Stimulated activated naive B cell treated with anti-CD40 and anti-IgM and Interleukin-4, amounts not matched to agents 10 μg/mL and 1 μg/mL and 100 μg/mL, for 72 hours (primary cell): ENCODE data around the gene OR9Q1.

Source experiments
- ATAC-seq, 2 donors: fragments of 150-1000 bp; cut with Tn5 transposase; replicated peaks; 2 replicates each; pipeline ENCODE4 v1.10.0; 2021; ENCODE audit warnings: moderate library complexity in 1 of 2
- DNase-seq: peaks from one replicate; pipeline ENCODE4 v3.0.0; 2021
- H3K27ac Mint-ChIP-seq: one replicate; pipeline ENCODE4 v1.8.0; 2022; ENCODE audit warnings: mild to moderate bottlenecking, mixed read lengths
- H3K27me3 Mint-ChIP-seq, 2 donors: one replicate each; pipeline ENCODE4 v1.8.0; 2022; ENCODE audit warnings: mixed read lengths in 2 of 2
- H3K36me3 Mint-ChIP-seq, 2 donors: one replicate each; pipeline ENCODE4 v1.8.0; 2022; ENCODE audit warnings: mixed read lengths in 2 of 2, mild to moderate bottlenecking in 1 of 2
- H3K4me1 Mint-ChIP-seq, 2 donors: one replicate each; pipeline ENCODE4 v1.8.0; 2022; ENCODE audit warnings: mixed read lengths in 2 of 2, mild to moderate bottlenecking in 1 of 2
- H3K4me3 Mint-ChIP-seq, 2 donors: one replicate each; pipeline ENCODE4 v1.8.0; 2022; ENCODE audit warnings: mild to moderate bottlenecking in 2 of 2, mixed read lengths in 2 of 2, moderate library complexity in 1 of 2
- H3K9me3 Mint-ChIP-seq, 2 donors: one replicate each; pipeline ENCODE4 v1.8.0; 2022; ENCODE audit warnings: mixed read lengths in 2 of 2, mild to moderate bottlenecking in 1 of 2

The OR9Q1 gene

DNA sequence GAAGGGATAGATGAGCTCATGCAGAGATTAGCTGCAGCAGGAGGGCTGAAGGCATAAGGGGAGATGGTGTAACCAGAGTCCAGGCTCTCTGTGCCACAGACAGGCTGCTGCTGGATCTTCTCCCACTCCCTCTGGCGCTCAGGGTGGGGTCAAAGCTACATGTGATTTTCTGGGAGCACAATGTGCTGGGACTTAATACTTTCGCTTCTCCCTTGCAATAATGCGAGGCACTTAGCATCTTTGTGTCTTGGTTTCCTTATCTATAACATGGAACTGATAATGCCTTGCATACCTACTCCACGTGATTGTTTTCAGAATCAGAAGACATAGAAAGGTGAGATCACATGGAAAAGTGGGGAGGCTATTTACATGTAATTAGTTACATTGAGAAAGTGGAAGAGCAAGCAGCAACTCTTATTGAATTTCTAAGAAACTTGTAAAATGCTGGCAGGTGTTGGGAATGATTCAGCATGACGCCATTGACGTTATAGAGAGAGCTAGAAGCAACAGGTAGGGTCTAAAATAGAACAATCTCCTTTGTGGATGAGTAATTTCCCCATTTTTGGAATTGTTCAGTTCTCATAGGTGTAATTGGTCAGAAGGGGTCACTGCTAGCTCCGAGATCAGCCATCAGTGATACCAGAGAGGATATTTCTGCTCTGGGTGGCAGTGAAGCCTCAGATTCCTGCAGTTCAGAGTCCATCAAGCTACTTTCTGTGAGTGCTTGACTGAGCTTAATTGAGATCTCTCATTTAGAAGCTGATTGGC lies 109.8 kb downstream of the OR9Q1 start:
- ATAC-seq = no peak
- Mint-ChIP-seq H3K27ac (no peak overlapping the region), H3K36me3 (no peaks in the 10 kb centered on the region), H3K9me3 (no peaks in the 10 kb centered on the region), H3K27me3 (peaks cover 0 to 4% of the 10 kb centered on the region in 2 donors), H3K4me1 (no peaks in the 10 kb centered on the region), H3K4me3 (no peak overlapping the region)
- no peak for DNase-seq

DNA sequence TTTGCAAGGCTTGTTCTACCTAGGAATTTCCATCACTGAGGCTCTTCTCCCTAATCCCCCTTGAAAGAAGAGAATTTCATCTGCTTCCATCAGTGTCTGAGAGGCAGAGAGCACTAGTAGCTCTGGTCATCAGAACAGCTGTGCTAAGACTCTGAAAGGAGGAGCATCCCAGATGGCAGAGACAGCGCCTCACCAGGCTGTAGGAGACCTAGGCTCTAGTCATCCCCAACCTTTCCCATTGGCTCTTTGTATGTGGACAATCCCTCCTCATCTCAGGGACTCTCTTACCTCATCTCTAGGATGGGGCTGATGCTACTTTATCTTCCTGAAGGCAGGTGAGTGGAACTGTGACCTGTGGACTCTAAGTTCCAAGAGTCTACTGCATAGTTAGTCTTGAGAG lies 110.5 kb downstream of the OR9Q1 start:
- Mint-ChIP-seq H3K36me3 (no peaks in the 10 kb centered on the region), H3K27me3 (peaks cover 0 to 4% of the 10 kb centered on the region in 2 donors), H3K4me3 (no peak overlapping the region), H3K4me1 (no peaks in the 10 kb centered on the region), H3K9me3 (peaks cover 0 to 4% of the 10 kb centered on the region in 2 donors), H3K27ac (no peak overlapping the region)
- ATAC-seq = no peak
- DNase-seq = no peak

DNA sequence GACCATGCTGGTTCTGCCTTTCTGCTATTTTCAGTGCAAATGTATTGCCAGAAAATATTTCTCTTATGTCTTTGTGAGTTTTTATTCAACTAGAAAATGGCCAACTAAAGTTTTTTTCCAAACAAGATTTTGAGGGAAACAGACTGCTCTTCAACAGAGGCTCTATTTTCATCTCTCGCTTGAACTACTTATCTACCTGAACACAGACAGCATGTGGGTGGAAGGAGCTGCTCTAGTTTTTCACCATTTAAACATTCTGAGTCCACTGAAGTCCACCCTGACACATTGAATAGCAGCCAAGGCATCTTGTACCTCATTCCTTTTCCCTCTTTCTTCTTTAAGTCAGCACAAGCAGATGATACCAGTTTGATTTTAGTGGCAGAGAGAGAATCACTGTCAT lies 111.5 kb downstream of the OR9Q1 start:
- H3K4me3 Mint-ChIP-seq = no peak overlapping the region
- no peaks in the 10 kb centered on the region for H3K36me3 Mint-ChIP-seq
- no peak for DNase-seq
- H3K27me3 Mint-ChIP-seq = peaks cover 0 to 4% of the 10 kb centered on the region in 2 donors
- H3K4me1 Mint-ChIP-seq = no peaks in the 10 kb centered on the region
- ATAC-seq = no peak
- H3K27ac Mint-ChIP-seq = no peak overlapping the region
- H3K9me3 Mint-ChIP-seq = peaks cover 0 to 4% of the 10 kb centered on the region in 2 donors

DNA sequence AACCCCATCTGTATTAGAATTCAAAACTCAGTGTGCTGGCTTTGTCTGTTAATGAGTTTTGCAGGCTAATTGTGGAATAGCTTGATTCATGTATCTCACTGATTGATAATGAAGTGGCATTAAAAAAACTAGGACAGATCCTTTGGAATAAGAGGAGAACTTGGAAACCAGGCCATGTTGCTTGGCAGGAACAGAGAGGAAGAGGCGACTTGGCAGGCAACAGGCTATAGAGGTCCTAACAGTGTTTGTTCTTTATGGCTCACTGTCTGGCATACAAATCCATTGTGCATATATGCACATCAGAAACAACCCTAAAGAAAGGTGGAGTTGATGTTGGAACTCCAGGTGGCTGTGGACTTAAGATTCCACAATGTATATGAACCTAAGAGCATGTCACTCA lies 119.1 kb downstream of the OR9Q1 start:
- ATAC-seq = no peak
- no peak overlapping the region for H3K4me3 Mint-ChIP-seq

DNA sequence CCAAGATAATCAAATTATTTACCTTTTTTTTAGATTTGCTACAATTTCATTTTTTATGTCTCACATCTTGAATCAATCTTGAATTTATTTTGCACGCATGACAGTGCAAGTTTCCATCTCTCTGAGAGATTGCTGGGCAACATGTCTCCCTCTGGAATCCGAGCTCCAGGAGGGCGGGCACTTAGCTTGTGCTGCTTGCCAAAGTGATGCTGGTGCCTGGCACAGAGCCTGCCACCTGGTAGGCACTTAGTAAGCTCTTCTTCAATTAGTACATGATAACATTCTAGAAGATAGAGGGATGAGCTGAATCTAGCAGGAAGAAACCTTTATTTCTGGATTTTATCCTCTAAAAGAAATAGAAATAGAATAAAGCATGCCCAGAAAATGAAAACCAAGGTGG lies 129.1 kb downstream of the OR9Q1 start:
- no peak overlapping the region for H3K27ac Mint-ChIP-seq
- no peak for ATAC-seq
- no peaks in the 10 kb centered on the region for H3K9me3 Mint-ChIP-seq

More for the DNA sequence above, 119.1 kb downstream of the OR9Q1 start:
- Mint-ChIP-seq H3K36me3 (no peaks in the 10 kb centered on the region), H3K4me1 (no peaks in the 10 kb centered on the region), H3K9me3 (peaks cover 0 to 4% of the 10 kb centered on the region in 2 donors), H3K27me3 (peaks cover 13 to 19% of the 10 kb centered on the region in 2 donors), H3K27ac (no peak overlapping the region)
- no peak for DNase-seq

DNA sequence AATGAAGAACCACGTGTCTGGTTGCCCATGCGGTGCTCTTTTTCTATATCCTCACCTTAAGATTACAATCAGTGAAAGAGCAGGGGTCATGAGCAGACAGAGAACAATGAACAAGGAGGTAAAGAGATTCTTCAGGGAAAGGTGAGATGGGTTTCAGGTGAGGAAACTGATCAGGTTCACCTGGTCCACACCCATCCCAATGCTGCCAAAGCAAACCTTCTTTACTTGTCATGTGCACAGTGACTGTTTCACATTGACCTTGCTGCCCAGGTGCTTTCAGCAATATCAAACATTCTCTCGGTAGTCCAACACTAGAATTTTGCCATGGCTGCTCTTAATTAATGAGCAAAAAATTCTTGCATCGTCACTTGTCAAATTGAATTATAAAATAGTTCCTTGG lies 140.7 kb downstream of the OR9Q1 start:
- Mint-ChIP-seq H3K4me1 (no peaks in the 10 kb centered on the region), H3K27ac (no peak overlapping the region), H3K9me3 (peaks cover 2 to 4% of the 10 kb centered on the region in 2 donors), H3K4me3 (no peak overlapping the region), H3K27me3 (peaks cover 5 to 11% of the 10 kb centered on the region in 2 donors), H3K36me3 (no peaks in the 10 kb centered on the region)
- DNase-seq (no peak), ATAC-seq (no peak)

More for the DNA sequence above, 129.1 kb downstream of the OR9Q1 start:
- H3K4me1 Mint-ChIP-seq = peaks cover 0 to 3% of the 10 kb centered on the region in 2 donors
- DNase-seq = no peak
- H3K4me3 Mint-ChIP-seq = no peak overlapping the region
- H3K27me3 Mint-ChIP-seq = peaks cover 28 to 33% of the 10 kb centered on the region in 2 donors
- H3K36me3 Mint-ChIP-seq = no peaks in the 10 kb centered on the region

DNA sequence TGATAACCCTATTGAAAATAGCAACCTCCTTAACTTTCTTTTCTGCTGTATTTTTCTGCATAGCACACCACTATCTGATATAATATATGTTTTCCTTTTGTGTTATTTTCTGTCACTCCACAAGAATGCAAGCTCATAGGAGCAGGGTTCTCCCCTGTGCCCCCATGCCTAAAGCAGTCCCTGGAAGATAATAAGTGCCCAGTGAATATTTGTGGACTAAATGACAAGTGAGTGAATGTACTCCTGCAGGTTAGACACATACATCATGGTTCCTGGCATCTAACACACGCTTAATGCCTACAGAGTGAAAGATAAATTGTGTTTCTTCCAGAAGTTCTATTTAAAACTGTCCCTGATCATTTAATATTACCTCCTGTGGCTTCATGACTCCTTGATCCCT lies 141.3 kb downstream of the OR9Q1 start:
- Mint-ChIP-seq H3K9me3 (peaks cover 2 to 4% of the 10 kb centered on the region in 2 donors), H3K4me3 (no peak overlapping the region), H3K27me3 (peaks cover 8 to 11% of the 10 kb centered on the region in 2 donors), H3K27ac (no peak overlapping the region), H3K4me1 (no peaks in the 10 kb centered on the region), H3K36me3 (no peaks in the 10 kb centered on the region)
- DNase-seq (no peak), ATAC-seq (no peak)

DNA sequence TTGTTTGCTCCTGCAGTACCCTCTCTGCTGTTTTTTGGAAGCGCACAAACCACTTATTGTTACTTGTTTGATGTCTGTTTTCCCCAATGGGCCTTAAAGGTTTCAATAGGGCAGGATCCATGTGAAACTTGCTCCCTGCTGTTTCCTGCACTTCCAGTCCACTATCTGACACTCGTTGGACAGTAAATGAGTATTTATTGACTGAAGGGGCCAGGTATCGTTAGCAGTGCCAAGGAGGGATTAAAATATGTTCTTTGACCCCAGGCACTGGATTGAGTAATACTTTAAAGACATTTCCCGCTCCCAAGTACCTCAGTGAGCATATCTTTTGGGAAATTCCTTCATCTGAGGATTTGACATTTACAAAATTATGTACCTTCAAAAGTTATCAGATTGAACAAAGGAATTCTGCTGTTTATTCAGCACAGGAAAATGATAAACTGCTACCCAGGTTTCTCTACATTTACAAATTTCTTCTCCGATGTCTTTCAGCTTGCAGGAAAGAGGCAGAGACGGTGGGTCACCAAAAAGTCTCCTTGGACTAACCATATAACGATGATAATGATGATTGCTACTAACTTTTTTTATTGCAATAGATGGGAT lies 141.9 kb downstream of the OR9Q1 start:
- H3K27ac Mint-ChIP-seq = no peak overlapping the region
- no peaks in the 10 kb centered on the region for H3K4me1 Mint-ChIP-seq
- no peak for ATAC-seq

DNA sequence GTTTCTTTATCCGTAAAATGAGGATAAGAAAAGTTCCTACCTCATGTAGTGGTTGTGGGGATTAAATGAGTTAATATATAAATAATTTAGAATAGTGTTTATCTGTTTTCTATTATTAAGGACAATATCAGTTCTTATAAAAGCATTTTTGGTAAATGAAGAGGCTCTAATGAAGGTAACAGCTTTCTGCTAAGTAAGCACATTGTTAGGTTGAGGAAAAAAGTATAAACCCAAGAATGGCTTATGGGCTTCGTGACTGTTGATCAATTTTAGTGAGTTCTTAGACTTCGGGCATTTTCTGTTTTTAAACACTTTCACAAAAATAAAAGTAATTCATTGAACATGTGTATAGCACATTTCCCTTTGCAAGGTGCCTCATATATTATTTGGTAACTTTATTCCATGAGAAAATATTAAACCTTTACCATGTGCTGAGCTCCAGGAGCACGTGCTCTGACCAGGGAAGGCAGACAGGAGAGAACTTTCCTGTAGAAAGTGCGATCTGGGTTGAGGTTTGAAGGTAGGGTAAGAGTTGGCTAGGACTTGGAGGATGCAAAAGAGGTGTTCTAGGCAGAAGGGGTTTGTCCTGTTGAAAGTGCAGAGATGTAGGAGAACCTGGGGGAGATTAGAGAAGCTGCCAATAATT lies 153.9 kb downstream of the OR9Q1 start:
- H3K36me3 Mint-ChIP-seq = no peaks in the 10 kb centered on the region
- H3K9me3 Mint-ChIP-seq = no peaks in the 10 kb centered on the region
- no peaks in the 10 kb centered on the region for H3K4me1 Mint-ChIP-seq
- ATAC-seq = no peak
- H3K4me3 Mint-ChIP-seq = no peak overlapping the region
- no peak overlapping the region for H3K27ac Mint-ChIP-seq
- peaks cover 22 to 25% of the 10 kb centered on the region in 2 donors for H3K27me3 Mint-ChIP-seq
- no peak for DNase-seq

More for the DNA sequence above, 141.9 kb downstream of the OR9Q1 start:
- Mint-ChIP-seq H3K36me3 (no peaks in the 10 kb centered on the region), H3K4me3 (no peak overlapping the region), H3K27me3 (peaks cover 8 to 14% of the 10 kb centered on the region in 2 donors), H3K9me3 (peaks cover 0 to 4% of the 10 kb centered on the region in 2 donors)
- no peak for DNase-seq

DNA sequence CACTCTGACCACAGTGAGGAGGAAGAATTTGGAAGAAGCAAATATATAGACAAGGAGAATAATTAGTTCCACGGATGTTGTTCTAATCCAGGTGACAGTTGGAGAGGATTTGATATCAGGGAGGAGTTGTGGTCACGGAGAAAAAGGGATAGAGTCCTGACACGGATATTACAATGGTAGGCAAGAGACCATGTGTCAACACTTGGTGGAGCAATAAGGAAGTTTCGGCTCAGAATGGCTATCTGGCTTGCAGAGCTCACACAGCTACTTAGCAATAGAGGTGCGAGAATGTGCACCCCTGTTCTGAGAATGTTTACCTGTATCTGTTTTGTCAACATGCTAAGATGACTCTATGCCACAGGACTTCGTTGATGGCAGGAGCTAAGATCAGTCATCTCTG lies 154.8 kb downstream of the OR9Q1 start:
- Mint-ChIP-seq H3K27me3 (peaks cover 22 to 25% of the 10 kb centered on the region in 2 donors), H3K27ac (no peak overlapping the region), H3K4me1 (no peaks in the 10 kb centered on the region), H3K9me3 (no peaks in the 10 kb centered on the region), H3K36me3 (no peaks in the 10 kb centered on the region), H3K4me3 (no peak overlapping the region)
- no peak for ATAC-seq
- DNase-seq = no peak

DNA sequence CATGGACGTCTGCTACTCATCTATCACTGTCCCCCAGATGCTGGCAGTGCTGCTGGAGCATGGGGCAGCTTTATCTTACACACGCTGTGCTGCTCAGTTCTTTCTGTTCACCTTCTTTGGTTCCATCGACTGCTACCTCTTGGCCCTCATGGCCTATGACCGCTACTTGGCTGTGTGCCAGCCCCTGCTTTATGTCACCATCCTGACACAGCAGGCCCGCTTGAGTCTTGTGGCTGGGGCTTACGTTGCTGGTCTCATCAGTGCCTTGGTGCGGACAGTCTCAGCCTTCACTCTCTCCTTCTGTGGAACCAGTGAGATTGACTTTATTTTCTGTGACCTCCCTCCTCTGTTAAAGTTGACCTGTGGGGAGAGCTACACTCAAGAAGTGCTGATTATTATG lies 156.0 kb downstream of the OR9Q1 start:
- no peaks in the 10 kb centered on the region for H3K36me3 Mint-ChIP-seq
- peaks cover 22 to 29% of the 10 kb centered on the region in 2 donors for H3K27me3 Mint-ChIP-seq
- DNase-seq (no peak), ATAC-seq (no peak)
- no peaks in the 10 kb centered on the region for H3K9me3 Mint-ChIP-seq
- no peak overlapping the region for H3K27ac Mint-ChIP-seq
- H3K4me1 Mint-ChIP-seq = no peaks in the 10 kb centered on the region
- no peak overlapping the region for H3K4me3 Mint-ChIP-seq

DNA sequence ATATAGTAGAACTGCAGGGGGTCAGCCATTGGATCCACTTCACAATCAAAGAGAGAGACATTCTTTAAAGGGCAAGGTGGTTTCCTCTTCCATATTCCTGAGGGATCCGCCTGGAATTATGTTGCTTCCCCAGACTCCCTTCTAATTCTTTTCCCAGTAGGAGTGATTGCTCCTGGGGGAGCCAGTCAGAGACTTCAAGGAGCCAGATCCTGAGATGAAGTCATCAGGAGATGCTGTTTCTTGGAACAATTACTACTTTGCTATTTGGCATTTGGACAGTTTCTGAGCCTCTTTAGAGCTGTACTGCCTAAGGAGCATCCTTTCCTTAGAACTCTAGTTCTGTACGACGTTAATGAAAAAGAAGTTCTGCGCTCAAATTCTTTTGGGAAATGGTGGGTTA lies 163.3 kb downstream of the OR9Q1 start:
- H3K4me1 Mint-ChIP-seq = no peaks in the 10 kb centered on the region
- ATAC-seq (no peak), DNase-seq (no peak)
- no peaks in the 10 kb centered on the region for H3K9me3 Mint-ChIP-seq
- no peak overlapping the region for H3K4me3 Mint-ChIP-seq
- H3K36me3 Mint-ChIP-seq = no peaks in the 10 kb centered on the region
- peaks cover 0 to 4% of the 10 kb centered on the region in 2 donors for H3K27me3 Mint-ChIP-seq
- H3K27ac Mint-ChIP-seq = no peak overlapping the region

DNA sequence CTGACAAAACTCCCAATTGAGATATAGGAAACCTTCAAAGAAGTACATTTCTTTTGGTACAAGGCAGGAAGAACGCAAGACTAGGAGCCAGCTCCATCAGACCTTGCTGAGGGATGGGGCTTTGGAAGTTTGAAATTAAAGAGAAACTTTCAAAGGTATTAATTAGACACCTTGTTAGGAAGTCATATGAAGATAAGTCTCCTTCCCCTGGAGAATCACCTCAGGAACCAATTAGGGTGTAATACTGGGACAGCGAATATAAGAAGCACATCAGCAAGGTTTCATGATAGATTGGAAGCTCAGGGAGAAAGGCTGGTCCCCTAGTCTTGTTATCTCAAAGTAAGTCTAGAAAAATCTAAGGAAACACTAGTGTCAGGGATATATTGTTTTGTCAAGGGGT lies 165.1 kb downstream of the OR9Q1 start, which contains the start of gene OR9Q2:
Gene OR9Q2 (plus strand): TSS at position 301 of the 400 bp plus-strand sequence. CDS start 1,421 bp downstream, outside the sequence.
- no peaks in the 10 kb centered on the region for H3K36me3 Mint-ChIP-seq
- no peak for DNase-seq
- no peaks in the 10 kb centered on the region for H3K9me3 Mint-ChIP-seq
- peaks cover 0 to 8% of the 10 kb centered on the region in 2 donors for H3K27me3 Mint-ChIP-seq
- H3K4me3 Mint-ChIP-seq = no peak within 1 kb of the TSS
- H3K27ac Mint-ChIP-seq = no peak within 1 kb of the TSS
- no peak for ATAC-seq
- H3K4me1 Mint-ChIP-seq = no peaks in the 10 kb centered on the region

DNA sequence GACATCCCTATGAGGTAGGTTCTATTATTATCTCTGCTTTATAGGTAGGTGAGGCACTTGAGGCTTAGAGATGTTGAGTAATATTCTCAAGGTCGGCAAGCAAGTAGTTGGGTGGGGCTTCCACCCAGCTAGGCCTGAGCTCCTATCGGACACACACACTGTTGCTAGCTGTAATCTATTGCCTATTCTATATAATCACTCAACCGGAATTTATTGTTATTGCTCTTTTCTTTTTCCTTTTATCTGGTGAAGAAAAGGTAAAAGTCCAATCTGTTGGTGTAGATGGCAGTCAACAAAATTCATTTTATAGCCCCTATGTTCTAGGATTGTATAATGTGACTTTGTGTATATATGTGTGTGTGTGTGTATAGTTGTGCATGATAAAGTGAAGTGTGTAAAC lies 168.5 kb downstream of the OR9Q1 start:
- peaks cover 0 to 4% of the 10 kb centered on the region in 2 donors for H3K27me3 Mint-ChIP-seq
- ATAC-seq (no peak), DNase-seq (no peak)
- H3K4me3 Mint-ChIP-seq = no peak overlapping the region
- no peaks in the 10 kb centered on the region for H3K36me3 Mint-ChIP-seq
- no peaks in the 10 kb centered on the region for H3K9me3 Mint-ChIP-seq
- H3K27ac Mint-ChIP-seq = no peak overlapping the region
- no peaks in the 10 kb centered on the region for H3K4me1 Mint-ChIP-seq
